ENCODE data around the gene BLNK.
"Not testable (repeated sequence)": the region's sequence is repeated elsewhere in the genome, so short reads cannot be mapped to it uniquely, and the experiment has no call there.

Gene BLNK

GRCh38 chr10:96271016-96271815, at the start of gene BLNK:
Gene BLNK, minus strand, starts transcription at chr10:96271569. Its CDS starts 171 bp downstream, at chr10:96271398.
- DNase-seq (ENCODE audit: low read depth in 3 of 3) = no peak

- no peak for DNase-seq (ENCODE audit: low read depth in 3 of 3)
Measured at GRCh38 chr10:96319754-96320474, 48.5 kb upstream of the BLNK start.

DNA sequence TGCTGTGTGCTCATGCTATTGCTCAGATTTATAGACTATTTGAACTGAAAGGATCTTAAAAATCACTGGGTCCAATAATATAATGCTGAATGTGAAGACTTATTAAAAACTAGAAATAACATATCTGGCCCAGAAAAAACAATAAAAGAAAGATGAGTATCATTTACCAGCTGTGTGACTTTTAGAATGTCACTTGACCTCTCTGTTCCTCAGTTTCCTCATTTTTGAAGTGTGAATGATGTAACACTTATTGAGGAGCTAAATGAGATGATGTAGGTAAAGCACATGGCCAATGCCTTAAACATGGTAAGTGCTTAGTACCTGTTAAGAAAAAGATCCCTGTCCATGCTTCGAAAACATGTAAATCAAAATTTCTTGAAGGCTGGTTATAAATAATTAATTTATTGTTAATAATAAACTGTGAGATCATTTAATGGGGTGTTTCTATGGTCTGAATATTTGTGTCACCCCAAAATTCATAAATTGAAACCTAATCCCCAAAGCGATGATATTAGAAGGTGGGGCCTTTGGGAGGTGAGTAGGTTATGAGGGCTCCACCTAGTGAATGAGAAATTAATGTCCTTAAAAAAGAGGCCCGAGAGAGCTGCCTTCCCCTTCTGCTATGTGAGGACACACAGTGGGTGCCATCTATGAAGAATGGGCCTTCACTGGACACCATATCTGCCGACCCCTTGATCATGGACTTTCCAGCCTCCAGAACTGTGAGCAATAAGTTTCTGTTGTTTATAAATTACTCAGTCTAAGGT, 45.9 kb upstream of the BLNK start:
- DNase-seq (ENCODE audit: low read depth in 3 of 3) = no peak

DNA sequence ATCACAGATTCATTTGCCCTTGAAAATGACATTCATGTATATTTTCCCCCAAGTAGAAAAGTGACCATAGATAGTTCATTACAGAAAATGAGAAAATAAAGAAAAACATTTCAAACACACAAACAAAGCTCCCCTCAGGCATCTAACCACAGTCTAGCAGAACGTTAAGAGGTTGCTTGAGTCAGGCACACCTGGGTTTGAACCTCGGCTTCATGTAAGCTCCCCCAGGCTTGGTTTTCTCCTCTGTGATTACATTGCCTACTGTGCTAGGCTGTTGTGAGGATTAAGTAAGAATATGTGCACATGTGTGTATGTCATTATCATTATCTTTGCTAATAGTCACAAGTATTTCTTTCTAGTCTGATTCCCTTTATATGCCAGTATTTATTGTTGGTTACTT, 42.0 kb upstream of the BLNK start:
- DNase-seq (ENCODE audit: low read depth in 3 of 3) = no peak

DNA sequence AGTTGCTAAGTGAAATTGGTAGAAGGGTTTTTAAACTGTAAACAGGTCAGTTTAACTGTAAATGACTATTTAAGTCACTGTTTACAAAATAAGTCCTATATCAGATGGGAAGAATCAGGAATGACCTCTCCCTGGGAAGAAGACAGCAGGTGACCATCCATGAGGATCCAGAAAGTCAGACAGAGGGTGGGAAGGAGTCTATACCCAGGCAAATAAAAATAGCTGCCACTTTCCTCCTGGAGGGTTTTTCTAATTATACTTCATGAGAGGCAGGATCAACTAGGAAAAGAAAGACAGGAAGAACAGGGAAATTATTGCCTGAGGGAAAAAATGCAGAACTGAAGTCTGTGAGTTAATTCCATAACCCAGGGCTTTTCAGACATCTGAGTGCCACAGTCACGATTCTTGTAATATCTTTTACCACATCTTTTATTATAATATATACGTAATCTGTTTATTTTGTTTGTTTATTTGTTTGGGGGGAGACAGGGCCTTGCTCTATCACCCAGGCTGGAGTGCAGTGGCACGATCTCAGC, 39.9 kb upstream of the BLNK start:
- DNase-seq (ENCODE audit: low read depth in 3 of 3) = no peak

GRCh38 chr10:96310321-96310669, 38.9 kb upstream of the BLNK start:
- no peak for DNase-seq (ENCODE audit: low read depth in 3 of 3)

GRCh38 chr10:96309628-96310320, 38.4 kb upstream of the BLNK start:
- no peak for DNase-seq (ENCODE audit: low read depth in 3 of 3)

DNA sequence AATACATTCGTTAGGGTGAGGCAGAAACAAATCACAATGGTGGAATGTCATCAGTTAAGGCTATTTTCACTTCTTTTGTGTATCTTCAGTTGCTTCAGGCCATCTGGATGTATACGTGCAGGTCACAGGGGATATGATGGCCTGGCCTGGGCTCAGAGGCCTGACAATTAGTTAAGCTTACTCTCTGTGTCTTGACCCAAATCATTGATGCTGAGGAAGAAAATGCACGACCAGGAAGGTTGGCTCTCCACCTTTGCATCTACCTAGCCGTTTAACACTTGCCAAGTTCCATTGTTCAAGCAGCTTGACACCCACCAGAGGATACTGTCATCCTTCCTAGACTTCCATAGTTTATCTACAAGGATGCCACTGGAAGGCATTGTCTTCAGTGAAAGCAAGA, 37.5 kb upstream of the BLNK start:
- DNase-seq (ENCODE audit: low read depth in 3 of 3) = not testable (repeated sequence)

DNA sequence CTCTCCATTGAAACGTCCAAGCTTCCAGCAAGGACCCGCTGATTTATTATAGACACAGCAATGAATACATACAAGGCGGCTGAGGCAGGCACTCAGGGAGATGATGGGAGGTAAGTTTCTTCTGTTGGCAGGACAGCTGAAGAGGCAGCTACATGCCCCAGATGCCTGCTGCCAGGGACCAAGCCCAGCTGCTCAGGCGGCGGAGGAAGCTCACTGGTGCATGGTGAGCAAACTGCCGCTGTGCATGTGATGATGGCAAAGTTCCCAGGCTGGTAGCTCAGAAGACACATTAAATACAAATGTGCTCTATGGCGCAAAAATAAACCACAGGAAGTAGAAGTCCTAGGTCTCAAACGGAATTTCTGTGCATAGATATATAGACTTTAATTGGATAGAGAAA, 35.1 kb upstream of the BLNK start:
- DNase-seq (ENCODE audit: low read depth in 3 of 3) = no peak

- DNase-seq (ENCODE audit: low read depth in 3 of 3) = no peak
Measured at GRCh38 chr10:96305019-96305418, 33.6 kb upstream of the BLNK start.

DNA sequence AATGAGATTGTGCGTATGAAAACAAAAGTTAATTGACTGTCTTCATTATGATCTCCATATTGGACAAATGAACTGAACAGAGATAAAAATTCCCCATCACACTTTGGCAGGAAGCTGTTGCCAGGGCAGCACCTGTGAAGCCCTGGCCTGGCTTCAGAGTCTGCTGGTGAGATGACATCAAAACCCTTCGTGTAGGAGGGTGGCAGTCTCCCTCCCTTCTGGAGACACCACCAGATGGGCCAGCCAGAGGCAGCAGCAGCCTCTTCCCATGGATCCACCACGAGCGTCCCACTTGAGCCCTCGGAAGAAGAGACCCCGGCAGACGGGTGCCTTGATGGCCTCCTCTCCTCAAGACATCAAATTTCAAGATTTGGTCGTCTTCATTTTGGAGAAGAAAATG, 32.9 kb upstream of the BLNK start, which contains the start of gene DNTT:
Gene DNTT, plus strand, starts transcription at position 205 of the 400 bp plus-strand sequence. Its CDS starts 64 bp downstream, at position 269.
- DNase-seq (ENCODE audit: low read depth in 3 of 3) = no peak

DNA sequence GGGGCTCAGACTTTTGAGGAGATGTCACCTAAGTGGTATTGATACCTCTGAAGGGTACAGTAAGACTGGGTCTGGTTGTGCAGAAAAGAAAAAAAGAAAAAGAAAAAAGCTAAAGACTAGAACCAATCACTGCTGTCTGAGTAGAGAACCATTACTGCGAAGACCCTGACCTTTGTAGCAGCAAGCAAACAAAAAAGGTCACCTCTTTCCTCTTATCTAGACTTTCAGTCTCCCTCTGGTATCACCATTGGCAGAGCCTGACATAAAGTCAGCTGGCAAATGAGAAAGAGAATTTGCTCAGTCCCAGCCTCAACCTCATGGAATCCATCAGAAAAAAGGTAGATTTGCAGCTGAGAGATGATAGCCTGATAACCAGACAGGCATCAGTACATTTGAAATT, 30.2 kb upstream of the BLNK start:
- no peak for DNase-seq (ENCODE audit: low read depth in 3 of 3)

DNA sequence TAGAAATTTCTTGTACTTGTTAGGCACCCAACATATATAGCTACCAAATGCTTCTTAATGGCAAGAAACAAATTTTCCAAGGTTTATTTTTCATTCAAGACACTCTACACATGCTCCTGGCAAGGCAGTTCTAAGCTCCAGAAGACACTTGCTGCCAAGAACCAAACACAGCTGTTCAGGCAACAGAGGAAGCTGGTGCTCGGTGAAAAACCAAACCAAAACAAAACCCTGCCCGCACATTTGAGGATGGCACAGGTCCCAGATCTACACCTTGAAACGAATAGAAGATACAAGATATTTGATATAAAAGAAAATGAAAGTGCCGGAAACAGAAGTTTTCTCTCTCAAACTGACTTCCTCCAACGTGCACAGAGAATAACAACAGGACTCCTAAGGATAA, 28.0 kb upstream of the BLNK start:
- no peak for DNase-seq (ENCODE audit: low read depth in 3 of 3)

DNA sequence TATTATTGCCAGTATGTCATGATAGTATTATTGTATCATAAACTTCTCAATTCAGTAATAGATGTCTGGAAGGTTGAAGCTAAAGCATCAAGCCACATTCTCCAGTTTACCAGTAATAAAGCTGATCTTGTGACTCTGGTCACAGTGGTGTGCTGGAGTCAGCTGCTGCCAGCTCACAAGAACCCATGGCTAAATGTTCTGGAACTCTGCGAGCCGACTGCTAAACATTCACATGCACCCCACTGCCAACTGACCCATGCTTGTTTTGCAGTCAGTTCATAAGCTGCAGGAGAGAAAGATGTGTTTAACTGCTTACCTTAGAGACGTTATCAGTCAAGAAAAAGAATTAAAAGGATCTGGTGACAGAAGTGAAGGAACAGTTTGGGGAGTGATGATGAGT, 27.0 kb upstream of the BLNK start:
- no peak for DNase-seq (ENCODE audit: low read depth in 3 of 3)

DNA sequence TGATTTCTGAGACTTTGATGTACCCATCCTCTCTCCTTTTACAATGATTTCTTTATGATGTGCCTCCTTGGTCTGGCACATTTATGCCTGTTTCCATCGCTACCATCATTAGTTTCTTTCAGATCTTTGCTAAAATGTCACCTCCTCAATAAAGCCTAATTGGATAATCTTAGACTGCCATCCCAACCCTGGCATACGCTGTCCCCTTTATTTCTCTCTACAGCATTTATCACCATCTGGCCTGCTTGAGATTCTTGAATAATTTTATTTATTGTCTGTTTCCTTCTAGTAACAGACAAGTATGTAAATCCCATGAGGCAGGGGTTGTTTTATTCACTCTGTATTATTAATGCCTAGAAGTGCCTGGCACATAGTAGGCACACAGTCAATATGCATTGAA, 26.1 kb upstream of the BLNK start:
- DNase-seq (ENCODE audit: low read depth in 3 of 3) = no peak

- no peak for DNase-seq (ENCODE audit: low read depth in 3 of 3)
Measured at GRCh38 chr10:96295475-96295874, 24.1 kb upstream of the BLNK start.

DNA sequence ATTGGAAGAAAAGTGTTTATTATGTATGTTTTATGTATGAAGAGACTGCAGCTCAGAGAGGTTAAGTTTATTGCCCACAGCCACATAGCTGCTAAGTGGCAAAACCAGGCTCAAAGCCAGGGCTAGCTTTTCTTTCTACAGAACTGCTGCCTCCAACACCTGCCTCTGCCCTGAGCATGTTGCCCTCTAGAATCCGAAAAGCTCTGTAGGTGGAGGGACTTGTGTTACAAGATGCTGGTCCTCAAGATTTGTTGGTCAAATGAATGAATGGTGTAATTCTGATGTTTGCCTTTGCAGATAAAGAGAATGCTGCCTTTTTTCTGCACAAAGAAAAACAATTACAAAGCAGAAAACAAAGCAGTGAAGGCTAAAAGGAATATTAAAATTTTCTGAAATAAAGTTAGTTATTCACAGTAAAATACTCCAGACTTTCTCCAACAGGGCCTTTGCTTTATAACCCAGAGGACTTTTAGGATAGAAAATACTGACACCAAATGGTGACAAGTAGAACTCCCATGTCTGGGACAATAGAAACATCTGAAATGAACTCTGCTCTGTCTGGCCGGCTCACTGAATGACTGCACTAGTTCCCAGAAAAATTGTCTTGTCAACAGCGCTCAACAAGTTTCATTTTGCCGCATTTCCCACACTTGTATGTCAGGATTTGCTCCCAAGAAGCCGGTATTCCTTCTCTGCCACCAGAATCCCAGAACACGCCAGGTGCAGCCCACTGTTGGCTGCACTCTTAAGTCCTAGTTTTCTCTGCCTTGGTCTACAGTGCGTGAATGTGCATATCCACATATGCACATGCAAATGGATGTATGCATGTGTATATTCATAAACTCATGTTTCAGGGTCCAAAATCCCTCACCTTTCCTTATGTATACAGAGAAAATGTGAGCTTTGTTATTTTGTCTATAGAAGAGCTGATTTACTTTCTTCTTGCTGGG, 21.9 kb upstream of the BLNK start:
- no peak for DNase-seq (ENCODE audit: low read depth in 3 of 3)

- DNase-seq (ENCODE audit: low read depth in 3 of 3) = no peak
Measured at GRCh38 chr10:96290368-96291133, 19.2 kb upstream of the BLNK start.

DNA sequence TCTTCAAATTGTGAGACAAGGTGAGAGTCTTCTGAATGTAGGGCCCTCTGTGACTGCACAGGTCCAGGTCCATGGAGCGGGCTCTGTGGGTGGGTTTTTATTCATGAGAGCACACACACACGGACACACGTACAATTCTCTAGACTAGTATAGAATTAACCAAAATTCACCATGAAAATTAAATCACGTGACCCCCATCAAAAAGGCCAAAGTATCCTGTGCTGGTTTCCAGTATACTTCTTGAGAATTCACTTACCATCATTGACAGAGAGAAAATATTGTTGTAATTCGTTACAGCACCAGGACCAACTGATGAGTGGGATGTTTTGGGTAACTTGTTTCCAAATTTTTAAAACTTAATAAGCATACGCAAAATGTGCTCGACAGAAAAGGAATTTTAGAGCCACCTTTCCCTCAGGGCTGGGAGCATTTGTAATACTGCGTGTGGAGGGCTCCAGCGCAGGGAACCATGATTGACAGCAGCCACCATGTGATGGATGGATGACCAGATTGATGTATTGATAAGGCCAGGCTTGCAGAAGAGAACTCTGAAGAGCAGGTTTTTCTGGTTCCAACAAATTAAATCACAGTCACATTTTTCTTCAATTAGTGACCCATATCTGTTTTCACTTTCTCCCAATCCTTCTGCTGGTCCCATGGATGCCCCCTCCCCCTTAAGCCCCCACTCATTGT, 18.0 kb upstream of the BLNK start:
- DNase-seq (ENCODE audit: low read depth in 3 of 3) = no peak
